Left cardiac atrium (tissue), 4 donors: ENCODE data around the gene ZNF385D. TPM values are rescaled to one million over a fixed set of nuclear protein-coding genes. Genes with fewer than 3 reads are reported as not detected.
"Not testable (repeated sequence)": the region's sequence is repeated elsewhere in the genome, so short reads cannot be mapped to it uniquely, and the experiment has no call there.

ENCODE experiments used
- ATAC-seq, 2 donors: fragments of 200-7000 bp; cut with Tn5 transposase; one replicate each; pipeline ENCODE4 v1.9.1; 2020; ENCODE audit warnings: mild to moderate bottlenecking in 2 of 2, moderate library complexity in 2 of 2
- DNase-seq: peaks from one replicate; pipeline ENCODE4 v3.0.0-alpha.2; 2020
- intact Hi-C, 2 donors: fragments of 100-400 bp; cut with DNase I; formaldehyde crosslinking; loops; one replicate each; pipeline versions ENCODE4 v1.14.1 to v1.15.1; 2022 to 2023
- total RNA-seq, 2 donors: library from RNA; stranded (reverse); fragmentation: NEBNext Ultra II Directional; extraction: Animal tissue kit (Norgen Biotek cat#: 25700); gene quantifications; one replicate each; pipeline ENCODE4 v1.2.1, GENCODE V29; 2021
- donor health status: DM: no; HTN: yes; CAD: no.
- donor health status: DM: no; HTN: yes; CAD: no; lungs with severe emphysema.
- donor health status: DM: yes; HTN: yes; CAD: no.
- donor health status: Dilated cardiomyopathy.

The ZNF385D gene
- total RNA-seq, 2 donors from 2014 or later: 7.4 to 7.6 TPM

DNA sequence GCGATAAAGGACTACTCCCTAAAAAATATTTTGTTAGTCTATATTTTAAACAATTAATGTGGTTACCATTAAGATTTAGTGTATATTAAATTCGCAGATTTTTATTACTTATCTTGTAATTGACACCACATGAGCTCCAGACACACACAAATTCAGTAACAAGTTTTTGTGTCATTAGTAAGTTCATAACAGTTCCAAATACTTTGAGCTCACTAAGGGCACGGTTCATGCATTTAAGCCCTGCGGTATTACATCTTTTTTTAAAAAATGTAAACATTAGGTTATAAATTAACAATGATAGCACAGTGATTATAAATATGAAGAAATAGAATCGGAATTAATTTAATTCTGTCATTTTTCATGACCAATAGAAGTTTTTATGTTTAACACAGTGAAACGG lies 317.3 kb downstream of the ZNF385D start:
- intact Hi-C loops: no loop called here
- no peak for DNase-seq

GRCh38 chr3:21426920-21427319 lies 324.1 kb downstream of the ZNF385D start:
- intact Hi-C loops: no loop called here
- ATAC-seq (no peak), DNase-seq (no peak)

More for the DNA sequence above, 317.3 kb downstream of the ZNF385D start:
- ATAC-seq: no peak

DNA sequence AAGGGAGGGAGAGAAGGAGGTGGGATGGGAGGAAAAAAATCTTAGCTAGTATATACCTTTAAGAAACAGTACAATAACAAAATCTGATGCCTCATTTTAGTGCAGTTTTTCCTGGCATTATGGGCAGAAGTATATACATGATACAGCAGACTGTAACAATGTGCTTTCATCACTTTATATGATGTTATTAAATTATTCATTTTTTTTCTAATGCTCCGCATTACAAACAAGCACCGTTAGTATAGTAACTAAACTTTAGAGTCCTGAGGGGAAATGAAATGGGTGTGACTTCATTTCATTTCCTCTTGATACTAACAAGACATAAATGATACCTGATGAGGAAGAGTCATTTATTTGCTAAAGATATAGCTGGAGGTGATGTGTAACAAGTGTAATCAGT lies 325.3 kb downstream of the ZNF385D start:
- DNase-seq (no peak), ATAC-seq (no peak)
- intact Hi-C loops: no loop called here

DNA sequence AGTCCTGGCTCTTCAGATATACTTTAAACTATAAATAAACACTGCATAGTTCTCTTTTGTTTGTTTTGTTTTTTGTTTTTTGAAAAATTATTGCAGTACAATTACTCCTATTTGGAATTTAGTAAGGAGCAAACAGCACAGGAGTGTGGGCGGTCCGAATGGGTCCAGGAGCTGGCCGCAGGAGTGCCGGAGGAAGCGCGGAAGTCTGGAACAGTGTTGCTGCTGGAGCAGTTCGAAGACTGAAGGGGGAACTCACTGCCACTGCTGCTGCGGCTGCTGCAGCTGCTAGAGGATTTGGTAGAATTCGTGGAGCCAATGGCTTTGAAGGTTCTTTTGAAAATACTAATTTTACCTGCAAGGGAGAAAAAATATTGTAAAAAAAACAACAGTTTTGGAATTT lies 329.9 kb downstream of the ZNF385D start:
- intact Hi-C loops: no loop called here
- ATAC-seq (no peak), DNase-seq (no peak)

- intact Hi-C loops: no loop called here
- ATAC-seq: no peak
- no peak for DNase-seq
These were observed 333.0 kb downstream of the ZNF385D start for GRCh38 chr3:21417991-21418390.

- ATAC-seq (no peak), DNase-seq (no peak)
- intact Hi-C loops: no loop called here
These were observed 336.5 kb downstream of the ZNF385D start for GRCh38 chr3:21414506-21414905.

DNA sequence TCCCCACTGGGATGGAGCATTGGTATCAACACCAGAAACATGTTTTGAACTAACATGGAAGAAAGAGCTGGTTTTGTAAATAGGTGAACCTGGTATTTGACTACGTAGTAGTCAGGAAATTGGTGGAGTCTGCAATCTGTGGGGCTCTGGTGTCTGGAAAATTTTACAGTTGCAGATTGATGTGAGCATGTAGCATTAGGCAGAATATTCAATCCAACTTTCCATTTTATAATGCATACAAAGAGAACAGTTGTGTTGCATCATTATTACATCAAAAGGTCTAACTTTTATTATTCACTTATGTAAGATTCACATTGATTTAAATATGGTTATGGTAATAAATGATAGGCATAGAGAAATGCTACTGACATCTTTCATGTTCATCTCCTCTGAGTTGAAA lies 340.0 kb downstream of the ZNF385D start:
- intact Hi-C loops: no loop called here
- DNase-seq: no peak
- no peak for ATAC-seq

- ATAC-seq: no peak
- no peak for DNase-seq
- intact Hi-C loops: no loop called here
These were observed 341.6 kb downstream of the ZNF385D start for GRCh38 chr3:21409401-21409800.

GRCh38 chr3:21407743-21408142 lies 343.3 kb downstream of the ZNF385D start:
- intact Hi-C loops: no loop called here
- no peak for ATAC-seq
- DNase-seq: no peak

GRCh38 chr3:21405671-21406667 lies 345.0 kb downstream of the ZNF385D start:
- no peak for DNase-seq
- no peak for ATAC-seq
- intact Hi-C loops: no loop called here

DNA sequence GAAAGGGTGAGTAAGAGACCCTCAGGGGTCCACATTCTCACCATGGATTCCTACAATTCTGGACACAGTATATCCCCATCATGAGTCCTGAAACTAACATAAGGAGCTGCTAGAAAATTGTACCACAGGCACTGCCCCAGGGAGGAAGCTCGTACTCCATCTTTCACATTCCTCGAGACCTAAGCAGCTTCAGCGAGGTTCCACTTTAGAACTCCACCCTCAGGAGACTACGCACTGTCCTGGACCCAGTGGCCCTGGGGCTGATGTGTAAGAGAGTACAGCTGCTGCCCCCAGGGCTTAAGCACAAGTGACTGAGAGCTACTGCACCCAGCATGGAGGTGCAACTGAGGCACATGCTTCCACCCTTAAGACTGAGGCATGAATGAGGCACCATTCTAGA lies 352.5 kb downstream of the ZNF385D start:
- no peak for ATAC-seq
- intact Hi-C loops: no loop called here
- DNase-seq: no peak

- intact Hi-C loops: no loop called here
- ATAC-seq (no peak), DNase-seq (no peak)
These were observed 357.2 kb downstream of the ZNF385D start for GRCh38 chr3:21393683-21394311.

DNA sequence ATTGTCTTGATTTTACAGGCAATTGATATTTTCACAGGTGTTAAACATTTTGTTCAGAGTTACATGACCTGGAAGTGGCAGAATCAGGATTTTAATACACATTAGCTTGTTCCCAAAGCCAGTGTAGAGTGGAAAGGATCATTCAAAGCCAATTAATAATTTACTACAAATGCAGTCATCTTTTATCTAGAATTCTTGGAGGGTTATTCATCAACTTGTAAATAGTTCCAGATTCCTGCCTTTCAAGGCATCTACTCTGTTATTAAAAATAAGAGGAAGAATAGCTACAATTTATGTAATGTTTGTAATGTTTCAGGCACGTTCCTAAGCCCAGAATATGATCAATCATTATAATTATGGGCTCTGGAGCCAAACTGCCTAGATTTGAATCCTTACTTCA lies 358.5 kb downstream of the ZNF385D start:
- intact Hi-C loops: no loop called here
- no peak for DNase-seq
- ATAC-seq: no peak

DNA sequence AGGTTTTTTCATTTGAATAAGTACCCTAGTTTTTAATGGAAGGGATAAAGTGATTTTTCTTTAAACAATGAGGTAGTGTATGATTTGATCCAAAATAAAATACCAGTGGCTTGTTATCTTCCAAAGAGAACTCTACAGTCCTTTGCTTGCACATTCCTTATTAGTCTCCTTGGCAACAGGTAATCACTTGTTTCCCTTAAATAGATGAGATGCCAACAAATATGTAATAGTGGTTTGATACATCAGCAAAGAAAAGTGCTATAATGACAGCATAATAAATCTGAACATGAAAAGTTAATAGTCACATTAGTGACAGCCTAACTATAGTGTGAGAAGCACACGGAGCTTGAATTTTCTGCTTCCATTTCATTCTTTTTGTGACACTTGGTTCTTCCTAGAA lies 360.2 kb downstream of the ZNF385D start:
- no peak for DNase-seq
- intact Hi-C loops: no loop called here
- peak in 1 of 2 donors; percentile 42 for ATAC-seq

GRCh38 chr3:21390136-21390535 lies 360.9 kb downstream of the ZNF385D start:
- DNase-seq (no peak), ATAC-seq (no peak)
- intact Hi-C loops: no loop called here

DNA sequence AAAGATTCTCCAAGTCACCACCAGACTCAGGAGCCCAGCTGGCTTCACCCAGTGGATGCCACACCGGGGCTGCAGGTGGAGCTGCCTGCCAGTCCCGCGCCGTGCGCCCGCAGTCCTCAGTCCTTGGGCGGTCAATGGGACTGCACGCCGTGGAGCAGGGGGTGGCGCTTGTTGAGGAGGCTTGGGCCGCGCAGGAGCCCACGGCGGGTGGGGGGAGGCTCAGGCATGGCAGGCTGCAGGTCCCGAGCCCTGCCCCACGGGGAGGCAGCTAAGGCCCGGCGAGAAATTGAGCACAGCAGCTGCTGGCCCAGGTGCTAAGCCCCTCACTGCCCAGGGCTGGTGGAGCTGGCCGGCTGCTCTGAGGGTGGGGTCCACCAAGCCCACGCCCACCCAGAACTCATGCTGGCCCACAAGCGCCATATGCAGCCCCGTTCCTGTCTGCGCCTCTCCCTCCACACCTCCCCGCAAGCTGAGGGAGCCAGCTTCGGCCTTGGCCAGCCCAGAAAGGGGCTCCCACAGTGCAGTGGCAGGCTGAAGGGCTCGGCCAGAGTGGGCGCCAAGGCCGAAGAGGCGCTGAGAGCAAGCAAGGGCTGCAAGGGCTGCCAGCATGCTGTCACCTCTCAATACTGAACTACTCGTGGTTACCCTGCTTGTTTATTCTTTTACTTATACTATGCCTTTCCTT lies 363.7 kb downstream of the ZNF385D start:
- ATAC-seq, DNase-seq, intact Hi-C loops: not testable (repeated sequence)

DNA sequence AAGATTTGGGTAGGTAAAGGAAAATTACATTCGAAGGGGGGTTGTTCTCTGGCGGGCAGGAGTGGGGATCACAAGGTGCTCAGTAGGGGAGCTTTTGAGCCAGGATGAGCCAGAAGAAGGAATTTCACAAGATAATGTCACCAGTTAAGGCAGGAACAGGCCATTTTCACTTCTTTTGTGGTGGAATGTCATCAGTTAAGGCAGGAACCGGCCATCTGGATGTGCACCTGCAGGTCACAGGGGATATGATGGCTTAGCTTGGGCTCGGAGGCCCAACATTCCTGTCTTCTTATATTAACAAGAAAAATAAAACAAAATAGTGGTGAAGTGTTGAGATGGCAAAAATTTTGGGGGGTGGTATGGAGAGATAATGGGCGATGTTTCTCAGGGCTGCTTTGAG lies 373.0 kb downstream of the ZNF385D start:
- DNase-seq, ATAC-seq, intact Hi-C loops: not testable (repeated sequence)

DNA sequence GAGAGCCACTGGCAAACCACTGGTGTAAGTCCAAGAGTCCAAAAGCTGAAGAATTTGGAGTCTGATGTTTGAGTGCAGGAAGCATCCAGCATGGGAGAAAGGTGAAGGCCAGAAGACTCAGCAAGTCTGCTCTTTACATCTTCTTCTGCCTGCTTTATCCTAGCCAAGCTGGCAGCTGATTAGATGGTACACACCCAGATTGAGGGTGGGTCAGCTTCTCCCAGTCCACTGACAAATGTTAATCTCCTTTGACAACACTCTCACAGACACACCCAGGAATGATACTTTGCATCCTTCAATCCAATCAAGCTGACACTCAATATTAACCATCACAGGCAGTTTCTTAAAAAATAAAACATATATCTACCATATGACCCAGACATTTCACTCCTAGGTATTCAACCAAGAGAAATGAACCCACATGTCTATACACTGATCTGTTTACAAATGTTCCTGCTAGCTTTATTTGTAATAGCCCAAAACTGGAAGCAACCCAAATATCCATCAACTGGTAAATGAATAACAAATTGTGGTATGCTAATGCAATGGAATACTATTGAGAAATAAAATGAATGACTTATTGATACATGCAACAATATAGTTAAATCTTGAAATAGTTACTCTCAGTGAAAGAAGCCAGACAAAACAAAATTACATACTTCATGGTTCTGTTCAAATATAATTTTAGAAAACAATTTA lies 373.8 kb downstream of the ZNF385D start:
- intact Hi-C loops: no loop called here
- DNase-seq: no peak
- ATAC-seq: no peak

GRCh38 chr3:21372316-21372715 lies 378.7 kb downstream of the ZNF385D start:
- intact Hi-C loops: no loop called here
- DNase-seq (no peak), ATAC-seq (no peak)
